Adrenal gland (tissue), 5 donors: ENCODE measurements around the gene NUP153.

Source experiments
- CTCF ChIP-seq, 6 experiments: fragments of 450-650 bp in 4 of 6; fragments of 200-600 bp in 2 of 6; sonication (generic) in 1 of 6; IDR thresholded peaks; 1 replicate in 5 of 6; 2 replicates in 1 of 6; pipeline versions ENCODE4 v1.5.1 to v1.8.0; 2016 to 2021; ENCODE audit warnings: antibody characterized with exemption in 6 of 6, mild to moderate bottlenecking in 2 of 6, moderate library complexity in 1 of 6
- POLR2A ChIP-seq, 2 donors: fragments of 450-650 bp; IDR thresholded peaks; one replicate each; pipeline ENCODE4 v1.6.1; 2017; ENCODE audit warnings: antibody characterized with exemption in 2 of 2, mild to moderate bottlenecking in 2 of 2, moderate library complexity in 1 of 2
- donor health status: DM: no; HTN: no; CAD: no.

GRCh38 chr6:17710331-17710730, 3.6 kb upstream of the NUP153 start:
- TF ChIP-seq CTCF (IDR thresholded peaks at IDR 0.05) (no peak), POLR2A (IDR thresholded peaks at IDR 0.05) (no peak)
